A549 (cell line): Measurements from ENCODE around the gene INPP4B.

Experiments used
- CBX8 ChIP-seq: fragments of 200-600 bp; sonication (generic); IDR thresholded peaks from 2 replicates; pipeline ENCODE4 v1.6.1; 2016
- KDM1A ChIP-seq: fragments of 200-600 bp; sonication (generic); IDR thresholded peaks from 2 replicates; pipeline ENCODE4 v1.6.1; 2016; ENCODE audit warnings: low read depth, mild to moderate bottlenecking
- ZFP36 ChIP-seq: fragments of 450-650 bp; IDR thresholded peaks from 2 replicates; pipeline ENCODE4 v1.6.1; 2014; ENCODE audit warnings: borderline replicate concordance; ENCODE audit not compliant: partially characterized antibody

DNA sequence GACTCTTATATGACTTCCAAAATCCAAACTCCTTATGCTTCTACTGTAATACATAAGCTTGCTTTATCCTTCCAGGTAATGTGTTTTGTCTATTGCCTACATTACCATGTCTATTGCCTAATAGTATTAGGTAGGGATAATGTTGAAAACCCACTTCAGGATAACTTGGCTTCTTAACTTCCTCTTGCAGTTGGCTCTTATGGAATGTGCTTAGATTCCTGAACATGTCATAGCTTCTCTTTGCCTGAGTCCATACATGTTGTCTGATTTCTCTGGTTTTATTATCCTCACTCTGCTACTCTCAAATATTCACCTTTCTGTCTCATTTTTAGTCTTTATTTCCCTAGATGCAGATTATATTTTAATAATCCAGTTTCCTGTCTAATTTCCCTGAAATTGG, 609.8 kb downstream of the INPP4B start:
- TF ChIP-seq KDM1A (no peak), ZFP36 (no peak), CBX8 (no peak)
